ENCODE measurements around the gene PLCB1. TPM values are rescaled to one million over a fixed set of nuclear protein-coding genes. Genes with fewer than 3 reads are reported as not detected.

PLCB1 gene
- total and polyA plus RNA-seq, 10 of the 15 experiments (the other 5 are each of a cell fraction or from before 2014, with no cell fraction given): 0.05 to 5.3 (median 0.17) TPM; not detected in 1

DNA sequence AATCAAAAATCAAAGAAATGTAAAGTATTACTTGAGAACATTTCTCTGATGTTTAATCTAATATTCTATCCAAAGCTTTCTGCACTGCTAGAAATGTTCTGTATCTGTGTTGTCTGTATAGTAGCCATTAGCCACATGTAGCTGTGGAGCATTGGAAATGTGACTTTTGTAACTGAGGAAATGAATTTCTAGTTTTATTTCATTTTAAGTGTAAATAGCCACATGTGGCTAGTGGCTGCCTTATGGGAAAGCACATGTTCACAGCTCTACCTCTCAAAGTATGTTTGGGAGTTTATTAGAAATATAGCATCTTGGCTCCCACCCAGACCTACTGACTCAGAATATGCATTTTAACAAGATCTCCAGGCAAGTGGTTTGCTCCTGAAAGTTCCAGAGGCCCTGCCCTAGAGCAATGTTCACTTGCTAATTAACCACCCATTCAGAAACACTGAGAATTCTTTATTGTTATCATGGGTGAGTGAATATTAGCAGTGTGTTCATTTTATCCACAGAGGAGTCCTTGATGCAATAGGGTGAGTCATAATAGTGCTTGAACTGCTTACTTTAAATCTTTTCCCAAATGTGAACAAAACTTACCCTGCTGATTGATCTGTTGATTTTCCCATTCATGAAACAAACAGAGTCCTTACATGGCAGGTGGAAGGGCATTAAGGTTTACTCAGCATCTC lies 282.7 kb downstream of the PLCB1 start (continued):
- TF ChIP-seq, protein P1, sequence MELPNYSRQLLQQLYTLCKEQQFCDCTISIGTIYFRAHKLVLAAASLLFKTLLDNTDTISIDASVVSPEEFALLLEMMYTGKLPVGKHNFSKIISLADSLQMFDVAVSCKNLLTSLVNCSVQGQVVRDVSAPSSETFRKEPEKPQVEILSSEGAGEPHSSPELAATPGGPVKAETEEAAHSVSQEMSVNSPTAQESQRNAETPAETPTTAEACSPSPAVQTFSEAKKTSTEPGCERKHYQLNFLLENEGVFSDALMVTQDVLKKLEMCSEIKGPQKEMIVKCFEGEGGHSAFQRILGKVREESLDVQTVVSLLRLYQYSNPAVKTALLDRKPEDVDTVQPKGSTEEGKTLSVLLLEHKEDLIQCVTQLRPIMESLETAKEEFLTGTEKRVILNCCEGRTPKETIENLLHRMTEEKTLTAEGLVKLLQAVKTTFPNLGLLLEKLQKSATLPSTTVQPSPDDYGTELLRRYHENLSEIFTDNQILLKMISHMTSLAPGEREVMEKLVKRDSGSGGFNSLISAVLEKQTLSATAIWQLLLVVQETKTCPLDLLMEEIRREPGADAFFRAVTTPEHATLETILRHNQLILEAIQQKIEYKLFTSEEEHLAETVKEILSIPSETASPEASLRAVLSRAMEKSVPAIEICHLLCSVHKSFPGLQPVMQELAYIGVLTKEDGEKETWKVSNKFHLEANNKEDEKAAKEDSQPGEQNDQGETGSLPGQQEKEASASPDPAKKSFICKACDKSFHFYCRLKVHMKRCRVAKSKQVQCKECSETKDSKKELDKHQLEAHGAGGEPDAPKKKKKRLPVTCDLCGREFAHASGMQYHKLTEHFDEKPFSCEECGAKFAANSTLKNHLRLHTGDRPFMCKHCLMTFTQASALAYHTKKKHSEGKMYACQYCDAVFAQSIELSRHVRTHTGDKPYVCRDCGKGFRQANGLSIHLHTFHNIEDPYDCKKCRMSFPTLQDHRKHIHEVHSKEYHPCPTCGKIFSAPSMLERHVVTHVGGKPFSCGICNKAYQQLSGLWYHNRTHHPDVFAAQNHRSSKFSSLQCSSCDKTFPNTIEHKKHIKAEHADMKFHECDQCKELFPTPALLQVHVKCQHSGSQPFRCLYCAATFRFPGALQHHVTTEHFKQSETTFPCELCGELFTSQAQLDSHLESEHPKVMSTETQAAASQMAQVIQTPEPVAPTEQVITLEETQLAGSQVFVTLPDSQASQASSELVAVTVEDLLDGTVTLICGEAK (IDR thresholded peaks at IDR 0.05; ENCODE audit: borderline replicate concordance): no peak
- TF ChIP-seq BMI1 (IDR thresholded peaks at IDR 0.05; ENCODE audit: borderline replicate concordance): no peak
- TF ChIP-seq CREM (IDR thresholded peaks at IDR 0.05; ENCODE audit: low read depth): no peak
- no peak for TF ChIP-seq SP1 (IDR thresholded peaks at IDR 0.05; ENCODE audit: low read depth, low read length)
- peak; percentile 27 to 43; a peak in 1 of 4 replicates for TF ChIP-seq EP300 (IDR thresholded peaks at IDR 0.05; ENCODE audit: borderline replicate concordance in 1 of 2, control insufficient read depth in 1 of 2, low read depth in 2 of 2, low read length in 2 of 2)
- no peak for TF ChIP-seq ZZZ3 (IDR thresholded peaks at IDR 0.05; ENCODE audit: control insufficient read depth, insufficient read length, low read depth)
- TF ChIP-seq PAX5 (IDR thresholded peaks at IDR 0.05; ENCODE audit: borderline replicate concordance, low read depth, low read length): 0 out of 2 replicates have a peak, but pooled peaks have one; percentile 30
- TF ChIP-seq, protein P2, sequence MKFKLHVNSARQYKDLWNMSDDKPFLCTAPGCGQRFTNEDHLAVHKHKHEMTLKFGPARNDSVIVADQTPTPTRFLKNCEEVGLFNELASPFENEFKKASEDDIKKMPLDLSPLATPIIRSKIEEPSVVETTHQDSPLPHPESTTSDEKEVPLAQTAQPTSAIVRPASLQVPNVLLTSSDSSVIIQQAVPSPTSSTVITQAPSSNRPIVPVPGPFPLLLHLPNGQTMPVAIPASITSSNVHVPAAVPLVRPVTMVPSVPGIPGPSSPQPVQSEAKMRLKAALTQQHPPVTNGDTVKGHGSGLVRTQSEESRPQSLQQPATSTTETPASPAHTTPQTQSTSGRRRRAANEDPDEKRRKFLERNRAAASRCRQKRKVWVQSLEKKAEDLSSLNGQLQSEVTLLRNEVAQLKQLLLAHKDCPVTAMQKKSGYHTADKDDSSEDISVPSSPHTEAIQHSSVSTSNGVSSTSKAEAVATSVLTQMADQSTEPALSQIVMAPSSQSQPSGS (IDR thresholded peaks at IDR 0.05; ENCODE audit: low read length): 0 out of 2 replicates have a peak, but pooled peaks have one; percentile 32
- TF ChIP-seq BHLHE40 (IDR thresholded peaks at IDR 0.05; ENCODE audit: borderline replicate concordance in 1 of 2, low read depth in 2 of 2, low read length in 1 of 2): no peak; a peak in 1 of 4 replicates
- no peak for TF ChIP-seq SUPT20H (IDR thresholded peaks at IDR 0.05; ENCODE audit: borderline replicate concordance, control insufficient read depth, low read depth, low read length)
- TF ChIP-seq, protein P3, sequence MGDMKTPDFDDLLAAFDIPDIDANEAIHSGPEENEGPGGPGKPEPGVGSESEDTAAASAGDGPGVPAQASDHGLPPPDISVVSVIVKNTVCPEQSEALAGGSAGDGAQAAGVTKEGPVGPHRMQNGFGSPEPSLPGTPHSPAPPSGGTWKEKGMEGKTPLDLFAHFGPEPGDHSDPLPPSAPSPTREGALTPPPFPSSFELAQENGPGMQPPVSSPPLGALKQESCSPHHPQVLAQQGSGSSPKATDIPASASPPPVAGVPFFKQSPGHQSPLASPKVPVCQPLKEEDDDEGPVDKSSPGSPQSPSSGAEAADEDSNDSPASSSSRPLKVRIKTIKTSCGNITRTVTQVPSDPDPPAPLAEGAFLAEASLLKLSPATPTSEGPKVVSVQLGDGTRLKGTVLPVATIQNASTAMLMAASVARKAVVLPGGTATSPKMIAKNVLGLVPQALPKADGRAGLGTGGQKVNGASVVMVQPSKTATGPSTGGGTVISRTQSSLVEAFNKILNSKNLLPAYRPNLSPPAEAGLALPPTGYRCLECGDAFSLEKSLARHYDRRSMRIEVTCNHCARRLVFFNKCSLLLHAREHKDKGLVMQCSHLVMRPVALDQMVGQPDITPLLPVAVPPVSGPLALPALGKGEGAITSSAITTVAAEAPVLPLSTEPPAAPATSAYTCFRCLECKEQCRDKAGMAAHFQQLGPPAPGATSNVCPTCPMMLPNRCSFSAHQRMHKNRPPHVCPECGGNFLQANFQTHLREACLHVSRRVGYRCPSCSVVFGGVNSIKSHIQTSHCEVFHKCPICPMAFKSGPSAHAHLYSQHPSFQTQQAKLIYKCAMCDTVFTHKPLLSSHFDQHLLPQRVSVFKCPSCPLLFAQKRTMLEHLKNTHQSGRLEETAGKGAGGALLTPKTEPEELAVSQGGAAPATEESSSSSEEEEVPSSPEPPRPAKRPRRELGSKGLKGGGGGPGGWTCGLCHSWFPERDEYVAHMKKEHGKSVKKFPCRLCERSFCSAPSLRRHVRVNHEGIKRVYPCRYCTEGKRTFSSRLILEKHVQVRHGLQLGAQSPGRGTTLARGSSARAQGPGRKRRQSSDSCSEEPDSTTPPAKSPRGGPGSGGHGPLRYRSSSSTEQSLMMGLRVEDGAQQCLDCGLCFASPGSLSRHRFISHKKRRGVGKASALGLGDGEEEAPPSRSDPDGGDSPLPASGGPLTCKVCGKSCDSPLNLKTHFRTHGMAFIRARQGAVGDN (IDR thresholded peaks at IDR 0.05): peak; percentile 59; the same call in 1 of the 2 replicates
- TF ChIP-seq, protein P4, sequence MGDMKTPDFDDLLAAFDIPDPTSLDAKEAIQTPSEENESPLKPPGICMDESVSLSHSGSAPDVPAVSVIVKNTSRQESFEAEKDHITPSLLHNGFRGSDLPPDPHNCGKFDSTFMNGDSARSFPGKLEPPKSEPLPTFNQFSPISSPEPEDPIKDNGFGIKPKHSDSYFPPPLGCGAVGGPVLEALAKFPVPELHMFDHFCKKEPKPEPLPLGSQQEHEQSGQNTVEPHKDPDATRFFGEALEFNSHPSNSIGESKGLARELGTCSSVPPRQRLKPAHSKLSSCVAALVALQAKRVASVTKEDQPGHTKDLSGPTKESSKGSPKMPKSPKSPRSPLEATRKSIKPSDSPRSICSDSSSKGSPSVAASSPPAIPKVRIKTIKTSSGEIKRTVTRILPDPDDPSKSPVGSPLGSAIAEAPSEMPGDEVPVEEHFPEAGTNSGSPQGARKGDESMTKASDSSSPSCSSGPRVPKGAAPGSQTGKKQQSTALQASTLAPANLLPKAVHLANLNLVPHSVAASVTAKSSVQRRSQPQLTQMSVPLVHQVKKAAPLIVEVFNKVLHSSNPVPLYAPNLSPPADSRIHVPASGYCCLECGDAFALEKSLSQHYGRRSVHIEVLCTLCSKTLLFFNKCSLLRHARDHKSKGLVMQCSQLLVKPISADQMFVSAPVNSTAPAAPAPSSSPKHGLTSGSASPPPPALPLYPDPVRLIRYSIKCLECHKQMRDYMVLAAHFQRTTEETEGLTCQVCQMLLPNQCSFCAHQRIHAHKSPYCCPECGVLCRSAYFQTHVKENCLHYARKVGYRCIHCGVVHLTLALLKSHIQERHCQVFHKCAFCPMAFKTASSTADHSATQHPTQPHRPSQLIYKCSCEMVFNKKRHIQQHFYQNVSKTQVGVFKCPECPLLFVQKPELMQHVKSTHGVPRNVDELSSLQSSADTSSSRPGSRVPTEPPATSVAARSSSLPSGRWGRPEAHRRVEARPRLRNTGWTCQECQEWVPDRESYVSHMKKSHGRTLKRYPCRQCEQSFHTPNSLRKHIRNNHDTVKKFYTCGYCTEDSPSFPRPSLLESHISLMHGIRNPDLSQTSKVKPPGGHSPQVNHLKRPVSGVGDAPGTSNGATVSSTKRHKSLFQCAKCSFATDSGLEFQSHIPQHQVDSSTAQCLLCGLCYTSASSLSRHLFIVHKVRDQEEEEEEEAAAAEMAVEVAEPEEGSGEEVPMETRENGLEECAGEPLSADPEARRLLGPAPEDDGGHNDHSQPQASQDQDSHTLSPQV (IDR thresholded peaks at IDR 0.05): peak; percentile 12; the same call in 1 of the 2 replicates
- no peak for TF ChIP-seq SPI1 (IDR thresholded peaks at IDR 0.05; ENCODE audit: borderline replicate concordance, insufficient read depth, low read depth, low read length)
- no peak for TF ChIP-seq PML (IDR thresholded peaks at IDR 0.05; ENCODE audit: low read length)
